ENCODE data around the gene TMEM231.
"Not testable (repeated sequence)": the region's sequence is repeated elsewhere in the genome, so short reads cannot be mapped to it uniquely, and the experiment has no call there.

The TMEM231 gene

GRCh38 chr16:75555707-75556430 lies at the start of gene TMEM231:
TSS of gene TMEM231 (minus strand) at chr16:75556252. CDS start at chr16:75556209, 43 bp downstream.
- peak; percentile 96 to 98 for DNase-seq (ENCODE audit: low read depth in 2 of 2)

- DNase-seq (ENCODE audit: low read depth in 2 of 2), result no peak
These were observed 47.2 kb upstream of the TMEM231 start for GRCh38 chr16:75603241-75603640.

- no peak for DNase-seq (ENCODE audit: low read depth in 2 of 2)
These were observed 43.6 kb upstream of the TMEM231 start for GRCh38 chr16:75599452-75600277.

- no peak for DNase-seq (ENCODE audit: low read depth in 2 of 2)
These were observed 38.1 kb upstream of the TMEM231 start for GRCh38 chr16:75593825-75594820.

GRCh38 chr16:75593308-75593707 lies 37.3 kb upstream of the TMEM231 start:
- no peak for DNase-seq (ENCODE audit: low read depth in 2 of 2)

GRCh38 chr16:75591927-75592326 lies 35.9 kb upstream of the TMEM231 start:
- not testable (repeated sequence) for DNase-seq (ENCODE audit: low read depth in 2 of 2)

- DNase-seq (ENCODE audit: low read depth in 2 of 2), result no peak
These were observed 35.1 kb upstream of the TMEM231 start for GRCh38 chr16:75590920-75591843.

- no peak for DNase-seq (ENCODE audit: low read depth in 2 of 2)
These were observed 33.3 kb upstream of the TMEM231 start for GRCh38 chr16:75589306-75589705.

GRCh38 chr16:75588716-75589115 lies 32.7 kb upstream of the TMEM231 start:
- no peak for DNase-seq (ENCODE audit: low read depth in 2 of 2)

GRCh38 chr16:75584108-75584507 lies 28.1 kb upstream of the TMEM231 start:
- DNase-seq (ENCODE audit: low read depth in 2 of 2), result no peak

- DNase-seq (ENCODE audit: low read depth in 2 of 2), result no peak
These were observed 23.3 kb upstream of the TMEM231 start for GRCh38 chr16:75579281-75579834.

GRCh38 chr16:75578725-75579124 lies 22.7 kb upstream of the TMEM231 start:
- DNase-seq (ENCODE audit: low read depth in 2 of 2), result no peak

GRCh38 chr16:75578212-75578611 lies 22.2 kb upstream of the TMEM231 start:
- no peak for DNase-seq (ENCODE audit: low read depth in 2 of 2)

- DNase-seq (ENCODE audit: low read depth in 2 of 2), result no peak
These were observed 20.3 kb upstream of the TMEM231 start for GRCh38 chr16:75576384-75576811.

- DNase-seq (ENCODE audit: low read depth in 2 of 2), result no peak
These were observed 19.9 kb upstream of the TMEM231 start for GRCh38 chr16:75575958-75576357.

GRCh38 chr16:75573955-75574354 lies 17.9 kb upstream of the TMEM231 start:
- no peak for DNase-seq (ENCODE audit: low read depth in 2 of 2)

GRCh38 chr16:75572864-75573542 lies 17.0 kb upstream of the TMEM231 start:
- DNase-seq (ENCODE audit: low read depth in 2 of 2), result no peak

- no peak for DNase-seq (ENCODE audit: low read depth in 2 of 2)
These were observed 14.5 kb upstream of the TMEM231 start for GRCh38 chr16:75570396-75571065.

- DNase-seq (ENCODE audit: low read depth in 2 of 2), result no peak
These were observed 11.9 kb upstream of the TMEM231 start for GRCh38 chr16:75567911-75568310.

Measured in stimulated activated CD4-positive, alpha-beta T cell treated with anti-CD3 and anti-CD28 coated beads, Interleukin-4, amount 100 ng/mL, for 48 hours (primary cell).